ENCODE results near the gene GOLGA6L25.
"Not testable (repeated sequence)": the region's sequence is repeated elsewhere in the genome, so short reads cannot be mapped to it uniquely, and the experiment has no call there.

GRCh38 chr15:28515208-28515607 is 38.2 kb upstream of the GOLGA6L25 start:
- TF ChIP-seq, protein P1, sequence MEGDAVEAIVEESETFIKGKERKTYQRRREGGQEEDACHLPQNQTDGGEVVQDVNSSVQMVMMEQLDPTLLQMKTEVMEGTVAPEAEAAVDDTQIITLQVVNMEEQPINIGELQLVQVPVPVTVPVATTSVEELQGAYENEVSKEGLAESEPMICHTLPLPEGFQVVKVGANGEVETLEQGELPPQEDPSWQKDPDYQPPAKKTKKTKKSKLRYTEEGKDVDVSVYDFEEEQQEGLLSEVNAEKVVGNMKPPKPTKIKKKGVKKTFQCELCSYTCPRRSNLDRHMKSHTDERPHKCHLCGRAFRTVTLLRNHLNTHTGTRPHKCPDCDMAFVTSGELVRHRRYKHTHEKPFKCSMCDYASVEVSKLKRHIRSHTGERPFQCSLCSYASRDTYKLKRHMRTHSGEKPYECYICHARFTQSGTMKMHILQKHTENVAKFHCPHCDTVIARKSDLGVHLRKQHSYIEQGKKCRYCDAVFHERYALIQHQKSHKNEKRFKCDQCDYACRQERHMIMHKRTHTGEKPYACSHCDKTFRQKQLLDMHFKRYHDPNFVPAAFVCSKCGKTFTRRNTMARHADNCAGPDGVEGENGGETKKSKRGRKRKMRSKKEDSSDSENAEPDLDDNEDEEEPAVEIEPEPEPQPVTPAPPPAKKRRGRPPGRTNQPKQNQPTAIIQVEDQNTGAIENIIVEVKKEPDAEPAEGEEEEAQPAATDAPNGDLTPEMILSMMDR (IDR thresholded peaks at IDR 0.05) = not testable (repeated sequence)
- TF ChIP-seq POLR2A (IDR thresholded peaks at IDR 0.05) = not testable (repeated sequence)
